ENCODE measurements around the gene PF4V1.

PF4V1 gene, protein sequence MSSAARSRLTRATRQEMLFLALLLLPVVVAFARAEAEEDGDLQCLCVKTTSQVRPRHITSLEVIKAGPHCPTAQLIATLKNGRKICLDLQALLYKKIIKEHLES

GRCh38 chr4:73853246-73853704 is at the start of gene PF4V1:
Gene PF4V1, plus strand, starts transcription at chr4:73853296. Its CDS starts 67 bp downstream, at chr4:73853363.
- DNase-seq, result no peak

GRCh38 chr4:73810191-73810590 is 42.9 kb upstream of the PF4V1 start:
- no peak for DNase-seq

DNA sequence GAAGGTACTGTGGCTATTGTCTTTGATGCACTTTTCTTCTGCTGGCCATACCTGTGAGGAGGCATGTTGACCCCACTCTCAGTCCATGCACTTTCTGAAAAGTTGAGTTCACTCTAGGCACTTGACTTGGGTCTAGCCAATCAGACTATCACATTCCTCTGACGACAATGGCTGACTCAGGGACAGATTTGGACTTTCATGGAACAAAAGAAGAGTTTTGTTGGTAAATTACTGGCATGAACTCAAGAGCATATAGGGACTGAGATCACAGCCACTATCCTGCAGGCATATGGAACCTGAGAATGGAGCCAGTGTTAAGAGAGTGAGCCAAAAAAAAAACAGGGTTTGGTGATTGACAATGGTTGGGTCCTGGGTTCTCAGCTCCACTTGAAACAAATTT is 41.3 kb upstream of the PF4V1 start:
- no peak for DNase-seq

GRCh38 chr4:73814679-73815078 is 38.4 kb upstream of the PF4V1 start:
- no peak for DNase-seq

DNA sequence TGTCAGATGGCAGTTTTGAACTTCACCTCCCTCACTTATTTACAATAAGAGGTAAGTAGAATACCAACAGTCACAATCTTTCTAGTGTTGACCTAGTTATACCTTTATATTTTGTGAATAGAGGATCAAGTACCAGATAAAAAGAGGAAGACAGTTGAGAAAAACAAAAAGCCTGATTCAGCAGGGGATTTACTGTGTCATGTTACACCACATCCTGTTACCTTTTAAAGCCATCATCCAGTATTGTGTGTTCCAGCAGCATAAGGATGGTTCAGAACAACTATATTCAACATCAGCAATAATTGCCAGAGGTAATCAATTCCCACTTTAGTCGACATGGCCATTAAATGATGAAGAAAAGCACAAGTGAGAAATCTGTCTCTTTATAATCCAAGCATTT is 38.0 kb upstream of the PF4V1 start:
- DNase-seq, result no peak

DNA sequence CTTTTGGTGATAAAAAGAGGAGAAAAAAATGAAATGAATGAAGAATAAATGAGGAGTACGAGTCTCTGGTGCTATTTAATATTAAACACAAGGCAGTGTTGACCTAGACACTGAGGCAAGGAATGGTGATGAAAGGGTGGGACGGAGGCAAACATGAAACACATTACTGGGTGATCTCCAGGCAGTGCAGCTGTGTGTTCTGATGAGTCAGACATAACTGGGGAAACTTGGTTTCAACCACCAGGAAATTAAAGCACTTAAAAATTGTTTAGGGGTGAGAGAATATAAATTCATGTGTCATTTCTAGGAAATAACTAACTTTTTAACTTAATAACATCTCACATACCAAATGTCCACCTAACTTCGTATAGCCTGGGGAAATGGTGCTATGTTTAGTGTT is 36.3 kb upstream of the PF4V1 start:
- DNase-seq, result no peak

- no peak for DNase-seq
Measured at GRCh38 chr4:73817341-73817740, 35.8 kb upstream of the PF4V1 start.

DNA sequence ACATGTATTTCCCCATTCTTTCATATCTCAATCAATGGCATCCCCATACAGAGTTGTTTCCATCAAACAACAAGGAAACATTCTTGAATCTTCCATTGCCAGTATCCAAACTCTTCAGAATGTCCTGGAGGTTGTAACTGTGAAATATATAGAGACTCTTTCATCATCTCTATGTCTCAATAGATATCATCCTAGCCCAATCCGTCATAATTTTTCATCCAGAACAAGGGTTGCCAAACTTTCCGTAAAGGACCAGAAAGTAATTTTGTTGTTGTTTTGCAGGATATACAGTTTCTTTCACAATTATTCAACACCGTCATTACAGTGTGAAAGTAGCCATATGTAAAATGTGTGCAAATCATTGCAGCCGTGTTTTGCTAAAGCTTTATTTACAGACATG is 31.8 kb upstream of the PF4V1 start:
- DNase-seq, result no peak

GRCh38 chr4:73822389-73822788 is 30.7 kb upstream of the PF4V1 start:
- DNase-seq, result no peak

DNA sequence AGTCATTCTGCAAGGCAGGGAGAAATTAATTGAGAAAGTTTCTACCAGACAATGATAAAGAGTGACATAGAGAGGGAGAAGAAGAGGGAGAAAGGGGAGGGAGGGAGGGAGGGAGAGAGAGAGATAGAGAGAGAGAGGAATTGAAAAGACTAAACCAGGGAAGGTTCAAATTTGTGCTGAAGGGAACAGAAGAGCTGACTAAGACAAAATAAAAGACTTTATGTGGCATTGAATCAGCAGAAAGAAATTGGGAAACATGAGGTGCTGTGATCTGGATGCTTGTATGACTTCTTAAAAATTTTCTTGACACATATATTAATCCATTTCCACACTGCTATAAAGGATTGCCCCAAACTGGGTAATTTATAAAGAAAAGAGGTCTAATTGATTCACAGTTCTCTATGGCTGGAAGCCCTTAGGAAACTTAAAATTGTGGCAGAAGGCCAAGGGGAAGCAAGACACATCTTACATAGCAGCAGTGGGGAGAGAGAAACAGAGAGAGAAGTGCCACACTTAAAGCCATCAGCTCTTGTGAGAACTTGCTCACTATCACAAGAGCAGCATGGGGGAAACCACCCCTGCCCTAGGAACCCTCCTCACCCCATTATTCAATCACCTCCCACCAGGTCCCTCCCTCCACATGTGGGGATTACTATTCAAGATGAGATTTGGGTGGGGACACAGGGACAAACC is 30.1 kb upstream of the PF4V1 start:
- no peak for DNase-seq

- no peak for DNase-seq
Measured at GRCh38 chr4:73823760-73824159, 29.3 kb upstream of the PF4V1 start.

DNA sequence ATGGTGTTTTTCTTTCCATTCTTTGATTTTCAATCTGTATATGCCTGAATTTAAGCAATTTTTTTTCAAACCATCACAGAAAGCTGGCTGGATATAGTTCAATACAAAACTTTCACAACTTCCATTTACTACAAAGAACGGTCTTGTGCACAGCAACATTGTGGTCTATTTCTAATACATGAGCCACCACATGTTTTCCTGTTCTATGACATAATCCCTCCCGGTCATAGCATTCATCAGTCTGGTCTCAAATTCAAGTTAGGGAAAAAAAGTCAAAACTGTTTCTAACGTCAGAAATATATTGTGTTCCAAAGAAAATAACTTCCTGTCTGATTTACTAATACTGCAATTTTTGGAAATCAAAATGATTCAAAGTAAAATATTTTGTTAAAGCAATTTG is 24.1 kb upstream of the PF4V1 start:
- DNase-seq, result no peak

DNA sequence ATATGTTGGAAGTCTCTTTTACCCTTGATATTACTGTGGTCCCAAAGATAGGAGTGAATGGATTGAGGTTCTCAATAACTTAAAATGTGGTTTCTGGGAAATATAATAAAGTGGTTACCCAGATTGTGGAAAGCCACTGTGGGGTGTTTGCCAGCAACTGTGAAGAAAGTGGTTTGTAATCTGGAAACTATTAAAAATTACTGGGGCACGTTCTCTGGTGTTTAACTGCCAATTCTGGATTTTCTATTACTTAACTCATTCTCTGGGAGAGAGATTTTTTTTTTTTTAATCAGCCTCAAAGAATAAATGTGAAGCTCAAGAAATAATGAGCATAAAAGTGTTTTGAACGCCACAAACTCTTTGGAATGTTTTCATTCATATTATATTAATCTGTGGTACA is 21.5 kb upstream of the PF4V1 start:
- no peak for DNase-seq

DNA sequence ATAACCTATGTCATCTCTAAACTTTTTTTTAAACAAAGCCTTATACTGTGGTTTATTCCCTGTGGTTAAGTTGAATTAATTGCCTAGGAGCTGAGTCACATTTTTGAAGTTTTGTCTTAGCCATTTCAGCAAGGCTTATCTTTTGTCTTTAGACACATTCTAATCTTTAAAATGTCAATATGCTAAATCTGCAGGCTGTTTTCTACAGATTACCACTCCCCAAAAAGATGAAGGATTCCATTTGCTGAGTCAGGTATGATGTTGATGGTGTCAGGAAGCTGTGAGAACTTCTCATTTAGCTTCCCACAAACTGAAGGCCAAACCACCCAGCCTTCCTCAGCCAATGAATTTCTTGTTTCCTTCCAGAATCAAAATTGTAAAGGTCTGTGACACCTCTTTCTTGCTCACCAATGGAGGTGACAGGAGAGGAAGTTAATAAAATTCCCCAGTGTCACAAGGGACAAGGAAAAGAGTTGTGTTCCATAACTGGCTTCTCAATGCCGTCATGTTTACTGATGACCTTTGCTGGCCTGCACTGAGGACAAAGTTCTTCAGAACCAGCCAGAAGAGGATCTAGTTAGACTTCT is 20.4 kb upstream of the PF4V1 start:
- no peak for DNase-seq

DNA sequence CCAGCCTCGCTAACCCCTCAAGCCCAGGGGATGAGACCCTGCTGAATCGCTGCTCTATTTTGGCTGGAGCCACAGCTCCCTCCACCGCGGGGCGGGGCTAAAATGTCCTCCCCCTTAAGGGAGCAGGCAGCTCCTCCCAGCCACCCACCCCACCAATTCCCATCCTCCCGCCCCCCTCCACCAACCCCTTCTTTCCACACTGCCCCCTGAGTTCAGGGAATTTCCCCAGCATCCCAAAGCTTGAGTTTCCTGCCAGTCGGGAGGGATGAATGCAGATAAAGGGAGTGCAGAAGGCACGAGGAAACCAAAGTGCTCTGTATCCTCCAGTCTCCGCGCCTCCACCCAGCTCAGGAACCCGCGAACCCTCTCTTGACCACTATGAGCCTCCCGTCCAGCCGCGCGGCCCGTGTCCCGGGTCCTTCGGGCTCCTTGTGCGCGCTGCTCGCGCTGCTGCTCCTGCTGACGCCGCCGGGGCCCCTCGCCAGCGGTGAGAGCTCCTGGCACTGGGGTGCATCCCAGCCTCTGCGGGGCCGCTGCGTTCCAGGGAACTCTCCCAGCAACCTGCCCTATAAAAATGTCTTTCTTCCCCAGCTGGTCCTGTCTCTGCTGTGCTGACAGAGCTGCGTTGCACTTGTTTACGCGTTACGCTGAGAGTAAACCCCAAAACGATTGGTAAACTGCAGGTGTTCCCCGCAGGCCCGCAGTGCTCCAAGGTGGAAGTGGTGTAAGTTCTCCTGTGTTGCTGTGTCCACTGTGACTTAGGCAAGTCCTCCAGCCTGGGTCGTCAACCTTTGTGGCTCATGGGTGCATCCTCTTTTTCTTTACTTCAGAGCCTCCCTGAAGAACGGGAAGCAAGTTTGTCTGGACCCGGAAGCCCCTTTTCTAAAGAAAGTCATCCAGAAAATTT is 16.5 kb upstream of the PF4V1 start, which contains the start of gene CXCL6:
Gene CXCL6 (plus strand): TSS at position 306 of the 907 bp plus-strand sequence. CDS start 73 bp downstream, at position 379.
- no peak for DNase-seq

- no peak for DNase-seq
Measured at GRCh38 chr4:73839071-73839470, 14.0 kb upstream of the PF4V1 start.

DNA sequence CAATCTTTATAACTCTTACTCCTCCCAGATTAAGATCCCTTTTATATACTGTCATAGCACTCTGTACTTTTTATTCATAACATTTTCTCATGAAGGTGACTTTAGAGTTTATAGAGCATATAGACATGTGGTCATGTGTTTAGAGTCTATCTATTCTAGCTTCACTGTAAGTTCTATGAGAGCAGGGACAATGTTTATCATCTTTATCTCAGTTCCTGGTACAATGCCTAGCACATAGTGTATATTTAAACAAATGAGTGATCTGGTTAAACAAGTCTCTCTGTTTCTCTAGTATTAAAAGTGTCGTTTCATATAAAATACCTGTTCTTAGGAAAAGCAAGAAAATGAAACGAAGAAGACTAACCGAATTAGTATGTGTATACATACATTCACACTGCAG is 13.4 kb upstream of the PF4V1 start:
- DNase-seq, result no peak

DNA sequence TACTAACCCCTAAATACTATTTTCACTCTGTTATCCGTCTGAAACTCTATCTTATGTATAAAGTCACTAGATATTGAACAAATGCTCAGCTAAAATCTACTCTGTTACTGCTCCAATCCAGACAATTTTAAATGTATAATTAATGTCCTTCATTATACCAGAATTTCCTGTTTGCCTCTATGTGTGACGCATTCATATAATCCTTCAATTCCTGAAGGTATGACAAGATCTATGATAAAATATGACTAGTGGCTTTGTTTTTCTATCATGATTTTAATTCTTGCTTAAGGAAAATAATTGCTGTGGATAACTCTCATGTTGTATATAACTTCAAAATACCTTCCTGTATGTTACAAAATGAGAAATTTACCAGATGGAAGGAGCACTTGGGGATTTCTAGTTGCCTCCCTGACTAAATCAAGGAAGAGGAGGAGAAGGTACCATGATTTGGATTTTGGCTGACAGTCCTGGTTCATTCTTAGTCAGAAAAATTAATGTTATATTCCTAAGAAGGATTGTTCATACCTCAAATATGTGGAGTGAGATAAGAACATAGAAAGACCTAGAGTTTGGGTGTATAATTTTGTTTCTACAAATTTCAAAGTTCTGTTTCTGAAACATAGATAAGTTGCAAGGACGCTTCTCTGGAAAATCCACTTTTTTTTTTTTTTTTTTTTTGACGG is 11.7 kb upstream of the PF4V1 start:
- no peak for DNase-seq

- no peak for DNase-seq
Measured at GRCh38 chr4:73842696-73843095, 10.4 kb upstream of the PF4V1 start.

DNA sequence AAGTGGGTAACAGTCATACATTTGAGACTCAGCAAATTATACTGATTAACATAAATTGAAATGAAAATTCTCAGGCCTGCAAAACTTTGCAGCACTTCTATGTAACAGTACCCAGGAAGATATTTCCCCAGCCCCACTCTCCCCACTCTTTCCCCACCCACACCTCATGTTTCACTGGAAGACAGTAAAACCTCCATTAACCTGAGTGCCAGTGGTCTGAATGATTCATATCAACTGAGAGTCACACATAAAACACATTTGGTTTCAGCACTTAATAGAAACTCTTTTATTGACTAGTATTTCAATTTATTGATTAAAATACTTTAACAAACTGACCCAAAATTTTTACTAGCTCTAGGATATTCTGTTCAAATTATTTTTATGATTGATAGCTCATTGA is 9.7 kb upstream of the PF4V1 start:
- no peak for DNase-seq

- no peak for DNase-seq
Measured at GRCh38 chr4:73844345-73844744, 8.8 kb upstream of the PF4V1 start.

DNA sequence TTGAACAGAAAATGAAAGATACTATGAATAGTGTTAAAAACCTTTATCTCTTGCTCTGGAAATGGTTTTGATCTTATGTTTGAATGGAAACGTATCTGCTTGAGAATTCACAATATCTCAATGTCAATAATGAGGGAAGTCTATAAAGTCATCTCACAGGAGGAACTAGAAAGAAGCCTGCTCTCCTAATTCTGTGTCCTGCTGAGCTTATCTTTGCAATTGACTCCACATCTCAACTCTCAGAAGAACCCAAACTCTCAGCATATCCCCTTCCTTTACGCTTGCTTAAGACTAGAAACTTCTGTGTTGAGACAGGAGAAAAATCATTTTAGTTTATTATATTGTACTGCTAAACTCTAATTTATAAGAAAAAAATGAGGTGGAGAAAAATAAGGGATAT is 8.3 kb upstream of the PF4V1 start:
- no peak for DNase-seq
